ENCODE results near the gene DUSP16.
"Not testable (repeated sequence)": the region's sequence is repeated elsewhere in the genome, so short reads cannot be mapped to it uniquely, and the experiment has no call there.

DUSP16 gene

DNA sequence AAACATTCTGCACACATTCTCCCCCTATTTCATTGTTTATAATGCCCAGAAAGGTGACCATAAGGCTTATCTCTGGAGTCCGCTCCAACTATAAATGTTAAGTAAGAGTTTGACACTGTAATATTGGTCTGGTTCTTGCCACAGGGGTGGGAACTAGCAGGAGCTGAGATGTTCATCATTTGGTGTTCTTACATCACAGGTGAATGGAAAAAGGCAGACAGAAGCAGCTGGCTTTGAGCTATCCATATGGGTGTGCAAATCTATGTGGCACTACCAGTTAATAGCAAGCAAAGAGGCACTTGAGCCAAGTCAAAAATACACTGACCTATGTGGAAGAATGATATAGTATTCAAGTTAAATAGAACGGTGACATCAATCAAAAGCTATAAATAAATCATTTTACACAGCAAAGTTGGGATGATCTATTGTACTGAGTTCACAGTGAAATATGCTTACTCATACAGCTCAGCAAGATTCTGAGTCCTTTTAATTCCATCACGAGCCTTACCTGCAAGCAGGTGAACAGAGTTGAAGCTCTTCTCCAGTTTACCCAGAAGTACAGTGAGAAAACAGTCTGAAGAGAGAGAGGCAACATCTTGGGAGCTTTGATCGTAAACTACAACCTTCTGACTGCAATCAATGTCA lies 43.2 kb downstream of the DUSP16 start:
- DNase-seq = no peak

DNA sequence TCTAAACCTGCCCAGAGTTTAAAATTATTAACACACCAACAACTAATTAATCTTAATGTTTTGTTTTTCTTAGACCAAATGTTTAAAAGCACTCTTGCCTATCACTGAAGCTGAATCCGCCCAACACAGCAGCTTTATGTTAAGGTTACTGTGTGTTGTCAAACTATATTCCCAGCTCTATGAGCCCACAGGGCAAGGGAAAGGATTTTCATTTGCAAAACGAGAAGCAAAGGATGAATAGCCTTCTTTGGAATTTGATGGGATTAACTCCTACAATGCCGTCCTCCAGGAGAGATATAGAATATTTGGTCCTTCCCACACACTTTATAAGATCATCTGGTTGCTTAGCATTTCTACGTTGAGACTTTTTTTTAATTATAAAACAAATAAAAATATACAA lies 43.7 kb downstream of the DUSP16 start:
- DNase-seq = no peak

DNA sequence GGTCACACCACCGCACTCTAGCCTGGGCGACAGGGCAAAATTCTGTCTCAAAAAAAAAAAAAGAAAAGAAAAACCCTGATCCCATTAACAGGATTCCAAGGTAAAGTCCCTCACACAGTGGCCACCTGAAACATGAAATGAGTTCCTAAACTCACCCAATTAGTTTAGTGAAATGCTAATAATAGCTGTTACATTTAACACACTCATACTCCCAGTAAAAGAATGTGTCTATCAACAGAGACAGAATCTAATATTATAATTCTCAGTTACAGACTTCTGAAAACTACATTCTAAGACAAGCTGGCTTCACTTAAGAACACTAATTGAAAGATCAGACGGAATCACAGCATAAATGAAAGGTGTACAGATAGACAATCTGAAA lies 44.2 kb downstream of the DUSP16 start:
- DNase-seq = no peak

DNA sequence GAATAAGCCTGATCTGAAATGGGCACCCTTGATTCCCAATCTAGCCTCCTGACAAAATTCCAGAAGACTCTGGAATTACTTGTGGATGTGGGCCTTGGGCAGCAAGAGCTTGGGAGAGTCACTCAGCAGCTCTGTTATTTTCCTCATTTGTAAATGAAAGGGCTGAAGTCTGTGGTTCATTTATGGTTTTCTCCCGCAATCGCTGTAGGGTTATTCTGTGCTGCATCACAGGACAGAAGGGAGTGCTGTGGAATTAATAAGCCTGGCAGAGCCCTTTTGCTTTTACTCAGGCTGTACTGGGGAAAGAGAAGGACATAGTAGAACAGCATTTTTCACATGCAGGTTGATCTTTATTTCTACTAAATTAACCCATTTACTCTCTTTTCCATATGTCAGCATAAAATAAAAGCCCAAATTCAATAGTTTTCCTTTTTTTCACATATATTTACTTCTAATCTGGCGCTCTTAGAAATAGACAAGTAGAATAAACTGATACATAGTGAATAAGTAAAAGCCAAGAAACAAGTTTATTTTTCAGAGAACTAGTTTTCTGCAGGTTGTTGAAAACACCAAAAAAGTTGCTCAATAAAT lies 49.2 kb downstream of the DUSP16 start:
- no peak for DNase-seq

DNA sequence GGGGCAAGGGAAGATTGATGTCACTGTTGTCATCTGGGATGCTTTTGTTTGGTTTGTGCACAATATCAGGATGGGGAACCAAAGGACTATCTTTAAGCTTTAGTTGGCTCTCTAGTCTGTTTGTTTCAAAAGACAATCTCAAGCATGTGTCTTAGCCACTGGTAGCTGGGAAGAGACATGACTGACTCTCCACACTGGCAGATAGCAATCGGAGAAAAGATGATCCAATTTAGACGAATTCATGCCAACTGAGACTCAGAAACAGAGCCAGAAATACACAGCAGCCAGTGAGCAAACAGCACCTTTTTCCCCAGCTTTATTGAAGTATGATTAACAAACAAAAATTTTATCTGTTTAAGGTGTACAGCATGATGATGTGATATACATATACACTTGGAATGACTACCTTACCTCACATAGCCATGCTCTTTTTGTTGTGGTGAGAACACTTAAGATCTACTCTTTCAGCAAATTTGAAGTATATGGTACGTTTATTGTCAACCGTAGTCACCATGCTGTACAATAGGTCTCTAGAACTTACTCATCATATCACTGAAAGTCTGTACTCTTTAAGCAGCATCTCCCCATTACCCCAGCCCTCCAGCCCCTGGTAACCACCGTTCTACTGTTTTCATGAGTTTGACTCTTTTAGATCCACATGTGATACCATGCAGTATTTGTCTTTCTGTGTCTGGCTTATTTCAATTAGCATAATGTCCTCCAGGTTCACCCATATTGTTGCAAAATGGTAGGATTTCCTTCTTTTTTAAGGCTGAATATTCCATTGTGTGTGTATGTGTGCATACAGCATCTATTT lies 50.6 kb downstream of the DUSP16 start:
- no peak for DNase-seq

DNA sequence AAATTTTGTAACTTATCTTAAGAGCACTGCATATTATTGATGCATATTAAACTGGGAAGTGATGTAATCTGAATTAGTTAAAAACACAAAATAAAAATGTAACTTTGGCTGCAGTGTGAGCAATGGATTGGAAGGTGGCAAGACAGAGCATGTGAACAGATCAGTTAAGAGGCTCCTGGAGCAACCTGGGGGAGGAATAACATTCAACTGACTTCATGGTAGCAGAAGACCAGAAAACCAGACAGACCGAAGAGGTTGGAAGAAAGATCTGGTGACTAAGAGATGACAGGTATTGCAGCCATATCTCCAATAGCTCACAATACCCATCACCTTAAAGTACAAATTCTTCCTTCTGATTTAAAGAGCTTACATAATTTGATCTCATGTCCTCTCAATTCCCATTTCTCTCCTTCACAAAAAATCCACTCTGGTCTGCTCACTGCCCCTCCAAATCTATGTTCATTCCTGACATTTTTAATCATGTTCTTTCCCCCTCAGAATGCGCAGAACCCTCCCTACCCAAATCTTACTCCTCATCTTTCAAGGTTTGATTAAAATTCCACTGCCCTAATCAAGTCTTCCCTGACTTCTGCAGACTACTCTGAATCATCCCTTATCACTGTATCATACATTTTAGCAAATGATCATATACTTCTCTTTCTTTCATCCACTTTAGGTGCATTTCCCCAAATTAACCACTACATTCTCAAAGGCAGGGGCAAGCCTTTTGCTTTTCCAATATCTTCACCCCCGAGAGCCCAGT lies 51.5 kb downstream of the DUSP16 start:
- DNase-seq = no peak

DNA sequence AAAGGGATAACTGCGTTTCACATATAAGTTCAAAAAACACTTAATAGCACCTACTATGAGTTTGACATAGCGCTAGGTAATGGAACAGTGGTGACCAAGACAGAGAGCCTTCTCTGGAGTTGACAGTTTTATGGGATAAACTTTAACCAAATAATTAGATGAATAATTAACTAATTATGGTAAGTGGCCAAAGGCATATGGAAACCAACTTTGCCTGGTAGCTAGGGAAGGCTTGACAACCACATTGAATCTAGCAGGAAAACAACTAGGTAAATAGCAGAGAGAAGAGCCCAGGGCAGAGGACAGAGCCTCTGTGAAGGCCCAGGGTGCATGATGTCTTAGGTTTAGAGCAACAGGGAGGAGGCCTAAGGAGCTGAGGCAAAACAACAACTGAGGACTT lies 52.1 kb downstream of the DUSP16 start:
- no peak for DNase-seq

DNA sequence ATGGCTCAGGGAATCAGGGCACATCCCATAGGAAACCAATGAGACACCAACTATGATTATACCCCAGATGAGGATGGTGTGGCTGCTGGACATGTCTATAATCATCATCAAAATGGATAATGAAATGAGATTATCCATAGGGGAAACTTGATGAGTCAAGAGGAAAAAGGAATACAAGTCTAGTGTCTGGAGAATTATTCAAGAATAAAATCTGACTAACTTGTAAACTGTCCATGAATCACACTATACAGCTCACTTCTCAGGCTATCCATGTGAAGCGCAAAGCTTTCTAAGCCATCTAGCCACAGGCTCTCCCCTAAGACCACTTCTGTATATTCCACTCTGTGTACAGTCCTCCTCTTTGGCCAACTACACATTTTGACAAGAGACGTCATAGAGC lies 52.5 kb downstream of the DUSP16 start:
- DNase-seq = no peak

DNA sequence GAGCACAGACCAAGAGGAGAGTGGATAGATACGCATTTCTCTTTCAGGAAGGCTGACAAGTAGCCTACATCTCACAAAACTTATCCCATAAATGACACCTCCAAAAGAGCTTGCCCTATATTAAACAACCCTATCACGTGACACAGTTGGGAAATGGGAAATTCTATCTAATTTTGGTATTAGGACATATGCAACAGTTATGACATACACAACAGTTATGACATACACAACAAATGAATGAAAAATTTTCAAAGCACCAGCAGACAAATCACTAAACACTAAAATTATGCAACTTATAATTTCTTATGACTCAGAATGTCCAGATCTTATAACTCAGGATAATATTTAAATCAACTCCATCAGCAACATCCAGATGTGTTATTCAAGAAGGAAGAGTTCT lies 54.1 kb downstream of the DUSP16 start:
- DNase-seq = no peak

DNA sequence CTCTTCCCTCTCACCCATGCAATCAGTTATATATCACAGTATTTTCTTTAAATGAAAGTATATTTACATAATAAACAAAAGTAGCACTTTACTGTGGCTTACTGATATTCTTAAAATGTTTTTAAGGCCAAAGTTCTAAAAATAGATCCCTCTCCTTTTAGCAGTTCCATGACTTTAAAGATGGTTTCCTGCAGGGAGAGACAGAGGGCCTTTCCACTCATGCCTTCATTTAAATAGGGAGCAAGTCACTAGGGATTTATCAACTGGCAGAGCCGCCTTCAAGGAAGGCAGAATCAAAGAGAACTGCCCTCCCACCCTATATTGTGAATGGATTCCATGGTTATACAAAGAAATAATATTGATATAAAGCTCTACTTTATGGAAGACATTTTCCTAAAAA lies 55.5 kb downstream of the DUSP16 start:
- no peak for DNase-seq

DNA sequence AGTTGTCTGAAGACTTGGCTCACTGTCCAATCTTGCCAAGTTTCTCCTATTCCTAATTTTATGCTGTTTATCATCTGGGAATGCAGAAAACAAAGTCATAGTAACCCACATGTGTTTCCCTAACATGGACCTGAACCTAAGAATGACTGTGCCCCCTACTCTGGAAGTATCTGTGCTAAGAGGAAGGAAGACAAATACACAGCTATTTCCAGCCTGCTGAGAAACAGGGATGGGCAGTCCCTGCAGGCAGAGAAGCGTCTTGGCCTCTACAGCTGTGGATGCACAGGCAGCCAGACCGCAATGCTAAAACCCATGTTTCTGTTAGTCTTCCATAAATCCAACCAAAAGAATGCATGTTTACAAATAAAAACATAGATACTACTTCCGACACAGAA lies 56.2 kb downstream of the DUSP16 start:
- DNase-seq = no peak

DNA sequence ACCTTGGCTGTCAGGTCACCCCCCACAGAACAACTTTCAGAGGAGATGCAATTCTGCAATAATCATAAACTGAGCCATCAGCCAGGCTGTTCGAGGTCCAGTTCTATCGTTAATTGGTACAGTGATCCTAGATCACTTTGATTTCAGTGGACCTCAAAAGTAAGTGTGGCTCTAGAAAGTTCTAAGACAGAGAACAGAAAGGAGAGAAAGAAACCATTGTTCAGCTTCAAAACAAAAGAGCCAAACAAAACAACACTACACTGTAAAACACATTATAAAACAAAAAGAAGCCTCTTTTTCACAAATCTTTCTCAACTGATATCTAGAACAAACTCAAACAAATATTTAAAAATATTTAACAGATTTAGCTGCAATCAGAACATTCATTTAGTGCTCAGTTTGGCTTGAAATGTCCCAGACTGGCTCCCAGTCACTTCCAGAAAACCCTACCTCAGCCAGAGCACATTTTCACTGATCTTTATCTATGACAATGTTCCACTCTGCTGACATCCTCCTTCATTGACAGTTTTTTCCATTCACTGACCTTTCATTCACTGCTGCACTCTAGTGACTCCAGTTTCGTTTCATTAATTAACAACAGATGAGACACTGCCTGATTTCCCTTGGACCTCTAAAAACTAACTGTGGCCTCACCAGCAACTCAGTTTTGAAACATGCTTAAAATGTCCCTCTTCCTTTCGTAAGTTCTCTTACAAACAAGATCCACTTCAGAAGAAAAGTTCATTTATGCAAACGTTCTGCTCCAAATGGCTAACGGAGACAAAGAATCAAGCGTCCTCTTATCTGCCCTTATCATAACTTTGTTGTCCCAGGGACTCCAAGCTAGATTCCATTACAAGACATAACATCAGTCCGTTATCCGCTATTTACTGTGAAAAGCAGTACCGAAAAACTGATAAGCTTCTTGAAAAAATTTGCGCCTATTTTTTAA lies 56.8 kb downstream of the DUSP16 start:
- DNase-seq = no peak

DNA sequence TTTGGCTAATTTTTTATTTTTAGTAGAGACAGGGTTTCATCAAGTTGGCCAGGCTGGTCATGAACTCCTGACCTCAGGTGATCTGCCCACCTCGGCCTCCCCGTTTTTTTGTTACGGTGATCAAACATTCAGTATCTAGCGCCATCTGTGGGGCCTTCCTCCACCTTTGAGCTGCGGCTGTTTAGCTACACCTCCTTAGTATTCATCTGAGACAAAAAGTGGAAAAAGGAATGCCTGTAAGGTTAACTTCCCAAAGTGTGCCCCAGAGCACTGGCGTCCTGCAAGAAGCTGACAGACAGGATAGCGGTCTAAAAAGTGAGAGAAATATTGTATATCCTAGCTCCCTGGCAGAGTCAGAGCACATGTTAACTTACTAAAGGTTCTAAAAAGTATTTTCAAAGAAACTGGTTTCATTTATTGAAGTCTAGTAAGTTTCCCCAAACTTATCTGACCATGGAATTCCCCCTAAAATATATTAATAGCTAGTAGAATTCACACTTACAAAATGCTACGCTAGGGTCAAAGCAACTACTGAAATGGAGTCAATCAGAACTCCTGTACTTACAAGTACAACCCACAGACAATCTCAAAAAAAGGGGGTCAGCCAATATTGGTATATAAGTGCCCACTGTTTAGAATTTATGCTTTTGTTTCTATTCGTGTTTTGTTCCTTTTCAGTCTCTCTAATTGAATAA lies 59.1 kb downstream of the DUSP16 start:
- no peak for DNase-seq

DNA sequence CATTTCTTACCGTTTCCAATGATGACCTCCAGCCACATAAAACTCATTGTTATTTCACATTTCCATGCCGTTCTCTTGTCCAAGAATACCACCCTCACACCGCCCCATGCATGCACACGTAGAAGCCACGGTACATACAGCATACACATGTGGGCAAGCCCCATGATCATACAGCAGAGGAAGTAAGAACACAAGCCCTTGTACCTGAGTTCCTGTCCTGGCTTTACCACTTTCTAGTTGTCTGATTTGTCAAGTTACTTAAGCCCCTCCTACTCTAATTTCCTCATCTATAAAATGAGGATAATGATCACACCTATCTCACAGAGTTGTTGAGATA lies 59.9 kb downstream of the DUSP16 start:
- no peak for DNase-seq

DNA sequence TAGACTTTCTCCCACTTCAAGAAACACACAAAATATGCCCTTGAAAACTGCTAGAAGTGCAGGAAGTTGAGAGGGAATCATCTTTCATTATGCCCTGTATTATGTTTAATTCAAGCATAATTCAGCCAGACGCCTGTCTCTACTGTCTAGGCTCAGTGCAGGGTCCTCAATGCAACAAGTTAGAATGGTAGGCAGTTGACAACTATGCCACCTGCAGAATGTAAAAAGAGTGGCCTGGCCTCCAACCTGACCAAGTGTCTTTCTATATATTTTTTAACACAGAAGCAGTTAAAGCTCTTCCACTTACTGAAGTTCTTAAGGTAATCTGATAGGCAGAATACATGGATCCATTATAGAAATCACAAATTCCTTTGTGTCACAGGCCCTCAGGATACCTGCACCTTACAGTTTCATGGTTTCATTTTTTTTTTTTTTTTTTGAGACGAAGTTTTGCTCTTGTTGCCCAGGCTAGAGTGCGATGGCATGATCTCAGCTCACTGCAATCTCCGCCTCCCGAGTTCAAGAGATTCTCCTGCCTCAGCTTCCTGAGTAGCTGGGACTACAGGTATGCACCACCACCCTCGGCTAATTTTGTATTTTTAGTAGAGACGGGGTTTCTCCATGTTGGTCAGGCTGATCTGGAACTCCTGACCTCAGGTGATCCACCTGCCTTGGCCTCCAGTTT lies 60.4 kb downstream of the DUSP16 start:
- not testable (repeated sequence) for DNase-seq

DNA sequence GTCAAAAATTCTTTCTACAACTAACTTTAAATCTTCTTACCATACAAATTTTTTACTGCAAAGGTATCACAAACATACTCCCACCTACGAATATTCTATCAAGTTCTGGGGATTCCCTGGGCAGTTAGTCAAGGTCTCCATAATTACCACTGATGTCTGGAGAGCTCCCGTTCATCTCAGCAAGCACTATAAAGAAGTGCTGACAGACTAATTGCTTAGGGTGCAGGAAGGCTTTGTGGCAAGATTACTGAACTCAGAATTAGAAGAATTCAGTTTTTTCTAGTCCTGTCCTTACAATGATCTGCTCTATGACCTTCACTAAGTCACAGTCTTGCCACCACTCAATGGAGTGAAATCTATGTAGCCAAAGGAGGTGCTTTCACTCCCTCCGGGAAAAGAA lies 61.5 kb downstream of the DUSP16 start:
- no peak for DNase-seq

DNA sequence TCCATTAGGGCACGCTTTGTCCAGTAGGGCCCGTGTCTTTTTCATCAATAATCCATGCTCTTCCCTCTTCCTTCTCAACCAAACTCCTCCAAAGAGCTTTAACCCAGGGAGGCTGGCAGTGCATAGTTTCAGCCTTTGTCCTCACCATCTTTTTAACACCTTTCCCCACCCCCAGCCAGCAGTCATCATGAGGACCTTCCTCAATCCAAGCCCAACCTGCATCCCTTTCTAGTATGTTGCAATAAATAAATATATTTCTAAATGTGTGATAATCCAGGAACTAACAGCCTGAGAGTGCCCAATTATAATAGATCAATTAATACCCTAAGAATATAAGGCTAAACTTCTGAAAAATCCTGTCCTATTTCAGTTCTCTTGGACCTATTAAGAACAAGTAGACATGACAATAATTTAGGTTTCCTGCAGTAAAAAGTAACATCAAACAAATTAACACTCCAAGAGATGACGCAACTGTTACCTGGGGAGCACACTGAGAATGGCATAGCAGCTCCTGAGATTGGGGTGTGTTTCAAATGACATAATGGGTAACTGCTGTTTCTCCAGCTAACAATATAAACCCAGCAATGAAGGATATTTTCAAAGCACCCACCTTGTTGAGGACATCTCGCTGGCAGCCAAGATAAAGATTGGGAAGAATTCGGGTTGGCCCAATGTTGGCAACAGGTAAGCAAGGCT lies 62.6 kb downstream of the DUSP16 start:
- no peak for DNase-seq

DNA sequence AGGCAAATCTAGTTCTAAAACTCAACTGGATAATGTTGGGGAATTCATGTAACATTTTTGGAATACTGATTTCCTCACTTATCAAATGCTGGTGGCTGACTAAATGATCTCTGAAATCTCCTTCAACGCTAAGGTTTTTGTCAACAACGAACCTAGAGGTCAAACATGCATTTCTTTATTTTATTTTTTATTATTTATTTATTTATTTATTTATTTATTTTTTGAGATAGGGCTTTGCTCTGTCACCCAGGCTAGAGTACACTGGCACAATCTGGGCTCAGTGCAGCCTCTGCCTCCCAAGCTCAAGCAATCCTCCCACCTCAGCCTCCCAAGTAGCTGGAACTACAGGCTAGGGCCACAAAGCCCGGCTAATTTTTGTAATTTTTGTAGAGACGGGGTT lies 64.5 kb downstream of the DUSP16 start:
- no peak for DNase-seq

DNA sequence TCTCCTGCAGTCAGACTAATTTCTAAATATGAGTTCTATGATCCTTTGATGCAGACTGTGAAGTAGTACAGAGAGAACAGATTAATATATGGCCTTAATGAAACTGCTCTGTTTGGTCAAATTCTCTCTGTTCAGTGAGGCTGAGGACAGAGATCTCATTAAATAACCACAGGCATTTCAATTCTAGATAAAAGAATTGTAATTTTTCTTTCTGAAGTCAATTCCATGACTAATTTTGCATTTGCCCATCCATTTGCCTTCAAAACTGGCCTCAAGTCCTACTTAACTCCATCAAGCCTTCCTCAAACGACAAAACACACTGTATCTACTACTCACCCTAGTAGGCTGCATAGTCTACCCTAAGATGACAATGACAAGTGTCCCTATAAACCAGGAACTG lies 67.1 kb downstream of the DUSP16 start:
- DNase-seq = no peak

DNA sequence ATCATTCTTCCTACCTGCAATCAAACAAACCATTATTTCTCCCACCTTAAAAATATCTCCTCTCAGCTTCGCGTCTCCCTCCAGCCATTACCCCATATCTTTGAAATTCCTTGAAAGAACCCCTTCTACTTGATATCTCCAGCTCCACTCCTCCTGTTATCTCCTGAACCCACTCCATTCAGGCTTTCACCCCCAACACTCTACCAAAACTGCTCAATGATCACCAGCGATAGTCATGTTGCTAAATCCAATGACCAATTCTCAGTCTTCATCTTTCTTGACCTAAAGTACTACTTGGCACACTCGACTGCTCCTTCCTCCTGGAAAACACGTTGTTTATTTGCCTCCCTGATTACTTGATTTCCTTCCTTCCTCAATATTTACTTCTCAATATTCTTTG lies 70.1 kb downstream of the DUSP16 start:
- no peak for DNase-seq

DNA sequence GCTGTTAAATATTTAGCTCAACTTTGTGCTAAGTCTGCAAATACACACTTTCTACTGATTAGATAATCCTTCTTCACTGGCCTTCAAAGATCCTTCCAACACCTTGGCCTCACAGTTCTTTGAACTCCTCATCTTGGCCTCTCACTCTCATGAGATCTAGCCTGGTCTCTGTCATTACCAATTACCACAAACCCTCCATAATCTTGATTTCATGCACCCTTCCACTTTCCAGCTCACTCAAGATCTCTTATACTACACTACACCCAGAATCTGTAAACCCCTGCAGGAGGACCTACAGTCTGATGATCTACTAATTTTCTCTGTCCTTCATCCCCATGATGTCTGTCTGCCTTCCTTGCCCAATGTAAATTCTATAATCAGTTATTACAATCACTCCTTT lies 71.1 kb downstream of the DUSP16 start:
- no peak for DNase-seq

All from NCI-H2029 treated with DMSO at 0.1 percent for 48 hours (cell line).